NCI-H510A treated with DMSO at 0.1 percent for 48 hours (cell line): ENCODE measurements around the gene MPZL1.
"Not testable (repeated sequence)": the region's sequence is repeated elsewhere in the genome, so short reads cannot be mapped to it uniquely, and the experiment has no call there.

Experiments
- DNase-seq: peaks from one replicate; lab custom pipeline; 2025; lab: John Stamatoyannopoulos, UW

Gene MPZL1

GRCh38 chr1:167812972-167813371 is 91.2 kb downstream of the MPZL1 start:
- no peak for DNase-seq

GRCh38 chr1:167815650-167816049 is 93.9 kb downstream of the MPZL1 start:
- DNase-seq: no peak

- no peak for DNase-seq
Measured at GRCh38 chr1:167819849-167820683, 98.3 kb downstream of the MPZL1 start.

GRCh38 chr1:167820684-167821355 is 99.0 kb downstream of the MPZL1 start:
- DNase-seq: no peak

- DNase-seq: no peak
Measured at GRCh38 chr1:167821356-167821685, 99.5 kb downstream of the MPZL1 start.

GRCh38 chr1:167821969-167822685 is 100.3 kb downstream of the MPZL1 start:
- DNase-seq: no peak

GRCh38 chr1:167824163-167824794 is 102.5 kb downstream of the MPZL1 start:
- no peak for DNase-seq

GRCh38 chr1:167825419-167826079 is 103.8 kb downstream of the MPZL1 start:
- DNase-seq: no peak

GRCh38 chr1:167826127-167826526 is 104.3 kb downstream of the MPZL1 start:
- no peak for DNase-seq

GRCh38 chr1:167829868-167830267 is 108.1 kb downstream of the MPZL1 start:
- no peak for DNase-seq

GRCh38 chr1:167830668-167831067 is 108.9 kb downstream of the MPZL1 start:
- not testable (repeated sequence) for DNase-seq

- no peak for DNase-seq
Measured at GRCh38 chr1:167832693-167833092, 110.9 kb downstream of the MPZL1 start.

GRCh38 chr1:167833904-167834303 is 112.1 kb downstream of the MPZL1 start:
- no peak for DNase-seq

- no peak for DNase-seq
Measured at GRCh38 chr1:167836197-167836596, 114.4 kb downstream of the MPZL1 start.

GRCh38 chr1:167837326-167837725 is 115.5 kb downstream of the MPZL1 start:
- DNase-seq: no peak

- DNase-seq: no peak
Measured at GRCh38 chr1:167839009-167839408, 117.2 kb downstream of the MPZL1 start.
